Endodermal cell (in vitro differentiated cells): ENCODE data around the gene ARHGAP8. TPM values are rescaled to one million over a fixed set of nuclear protein-coding genes. Genes with fewer than 3 reads are reported as not detected.

Experiments used
- DNase-seq: peaks from one replicate; pipeline ENCODE4 v3.0.0-alpha.2; 2017
- H3K27ac ChIP-seq: 2 replicates; pipeline ENCODE4 v1.5.1; 2013; ENCODE audit warnings: mild to moderate bottlenecking, low read depth, low read length, moderate library complexity
- H3K27me3 ChIP-seq: 2 replicates; pipeline ENCODE4 v1.6.1; 2013; ENCODE audit warnings: mild to moderate bottlenecking, low read length, moderate library complexity; ENCODE audit not compliant: insufficient read depth, control insufficient read depth, poor library complexity, severe bottlenecking
- H3K36me3 ChIP-seq: 2 replicates; pipeline ENCODE4 v1.7.0; 2013; ENCODE audit warnings: mild to moderate bottlenecking, low read length, moderate library complexity; ENCODE audit not compliant: control insufficient read depth, insufficient read depth
- H3K4me1 ChIP-seq: one replicate; pipeline ENCODE4 v1.7.0; 2013; ENCODE audit warnings: low read length; ENCODE audit not compliant: control insufficient read depth, insufficient read depth
- H3K4me3 ChIP-seq: 2 replicates; pipeline ENCODE4 v1.5.1; 2013; ENCODE audit warnings: mild to moderate bottlenecking, low read length, moderate library complexity
- H3K9ac ChIP-seq: 2 replicates; pipeline ENCODE4 v1.6.1; 2013; ENCODE audit warnings: mild to moderate bottlenecking, low read length, moderate library complexity; ENCODE audit not compliant: poor library complexity, severe bottlenecking; ENCODE audit errors: extremely low read depth
- H3K9me3 ChIP-seq: 2 replicates; pipeline ENCODE4 v1.6.1; 2013; ENCODE audit warnings: mild to moderate bottlenecking, low read length, moderate library complexity; ENCODE audit not compliant: control insufficient read depth
- H3K27ac Mint-ChIP-seq: 2 replicates; pipeline ENCODE4 v1.8.0; 2020; ENCODE audit warnings: mixed read lengths
- H3K27me3 Mint-ChIP-seq: 2 replicates; pipeline ENCODE4 v1.8.0; 2021; ENCODE audit warnings: mild to moderate bottlenecking, mixed read lengths; ENCODE audit not compliant: insufficient read depth
- H3K36me3 Mint-ChIP-seq: 2 replicates; pipeline ENCODE4 v1.8.0; 2020; ENCODE audit warnings: low read depth, mixed read lengths
- H3K4me1 Mint-ChIP-seq: 2 replicates; pipeline ENCODE4 v1.8.0; 2020; ENCODE audit warnings: mixed read lengths
- H3K4me3 Mint-ChIP-seq: 2 replicates; pipeline ENCODE4 v1.8.0; 2020; ENCODE audit warnings: mild to moderate bottlenecking, moderate library complexity, mixed read lengths
- H3K9me3 Mint-ChIP-seq: 2 replicates; pipeline ENCODE4 v1.8.0; 2020; ENCODE audit warnings: mild to moderate bottlenecking, mixed read lengths
- CTCF ChIP-seq: fragments of 200-600 bp; sonication (generic); conservative IDR thresholded peaks from 2 replicates; pipeline ENCODE4 v1.5.0; 2021; ENCODE audit warnings: antibody characterized with exemption, mild to moderate bottlenecking
- WGBS, 2 experiments: methylation state at CpG; one replicate each; pipeline versions ENCODE4 v1.1.5 to v1.1.7; 2013; ENCODE audit warnings: missing lambda C conversion rate in 2 of 2, mixed read lengths in 1 of 2; ENCODE audit not compliant: insufficient coverage in 1 of 2, insufficient read length in 1 of 2; 5-methylcytosine and 5-hydroxymethylcytosine counted together
- total RNA-seq, 2 donors: library from RNA; stranded (reverse); fragmentation: NEBNext Ultra II Directional in 1 of 2; extraction: Animal tissue kit (Norgen Biotek cat#: 25700) in 1 of 2; gene quantifications; 2 replicates in 1 of 2; 3 replicates in 1 of 2; pipeline ENCODE4 v1.2.1, GENCODE V29; 2021

Gene ARHGAP8
- total RNA-seq, 2 donors from 2014 or later: 45.2 to 51.3 TPM

DNA sequence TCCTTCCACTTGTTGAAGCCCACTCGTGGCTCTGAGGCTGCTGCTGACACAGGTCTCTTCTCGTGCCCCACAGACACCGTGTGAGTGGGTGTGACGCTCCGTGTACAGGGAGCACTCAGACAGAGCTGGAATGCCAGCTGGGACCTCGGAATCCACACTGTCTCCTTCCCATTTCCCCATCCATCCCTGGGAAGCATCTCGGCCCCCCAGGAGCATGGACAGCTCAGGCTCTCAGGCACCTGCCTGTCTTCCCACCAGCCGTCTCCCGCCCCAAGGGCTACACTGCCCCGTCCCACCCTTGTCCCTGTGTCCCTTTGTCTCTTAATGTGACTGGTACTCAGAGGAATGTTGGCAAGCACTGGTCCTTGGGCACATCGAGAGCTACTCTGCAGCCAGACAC lies 63.8 kb downstream of the ARHGAP8 start:
- no peak overlapping the region for H3K9ac ChIP-seq
- H3K27me3 ChIP-seq: no peaks in the 10 kb centered on the region
- peaks cover 5% of the 10 kb centered on the region for H3K9me3 ChIP-seq
- peaks cover 17% of the 10 kb centered on the region for H3K9me3 Mint-ChIP-seq
- no peaks in the 10 kb centered on the region for H3K36me3 ChIP-seq
- H3K36me3 Mint-ChIP-seq: peaks cover 33% of the 10 kb centered on the region
- H3K27me3 Mint-ChIP-seq: no peaks in the 10 kb centered on the region
- 86% methylated on average over 9 to 11 of the region's 11 CpGs for WGBS, 2 experiments
- H3K4me3 ChIP-seq: no peak overlapping the region
- H3K4me1 ChIP-seq: no peaks in the 10 kb centered on the region
- no peaks in the 10 kb centered on the region for H3K4me1 Mint-ChIP-seq
- peak; percentile 38 for DNase-seq
- H3K27ac Mint-ChIP-seq: no peak overlapping the region
- H3K4me3 Mint-ChIP-seq: no peak overlapping the region
- H3K27ac ChIP-seq: no peak overlapping the region
- TF ChIP-seq CTCF: no peak

DNA sequence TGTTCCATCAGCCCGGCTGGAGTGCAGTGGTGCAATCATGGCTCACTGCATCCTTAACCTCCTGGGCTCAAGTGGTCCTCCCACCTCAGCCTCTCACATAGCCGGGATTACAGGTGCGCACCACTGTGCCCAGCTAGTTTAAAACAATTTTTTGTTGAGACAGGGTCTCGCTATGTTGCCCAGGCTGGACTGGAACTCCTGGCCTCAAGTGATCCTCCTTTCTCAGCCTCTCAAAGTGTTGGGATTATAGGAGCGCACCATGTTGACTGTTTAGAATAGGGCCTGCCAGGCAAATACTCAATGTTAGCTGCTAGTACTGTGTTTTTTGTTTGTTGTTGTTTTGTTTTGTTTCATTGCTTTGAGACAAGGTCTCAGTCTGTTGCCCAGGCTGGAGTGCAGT lies 66.4 kb downstream of the ARHGAP8 start:
- H3K9me3 Mint-ChIP-seq: no peaks in the 10 kb centered on the region
- Histone ChIP-seq H3K4me1 (no peaks in the 10 kb centered on the region), H3K9me3 (no peaks in the 10 kb centered on the region), H3K27ac (no peak overlapping the region), H3K27me3 (no peaks in the 10 kb centered on the region), H3K9ac (no peak overlapping the region), H3K4me3 (no peak overlapping the region), H3K36me3 (peaks cover 15% of the 10 kb centered on the region)
- peak; percentile 17 for DNase-seq
- peaks cover 23% of the 10 kb centered on the region for H3K36me3 Mint-ChIP-seq
- no peak for TF ChIP-seq CTCF
- H3K4me3 Mint-ChIP-seq: no peak overlapping the region
- 91 to 95% methylated on average over 4 to 5 of the region's 5 CpGs for WGBS, 2 experiments
- no peaks in the 10 kb centered on the region for H3K27me3 Mint-ChIP-seq
- no peaks in the 10 kb centered on the region for H3K4me1 Mint-ChIP-seq
- H3K27ac Mint-ChIP-seq: no peak overlapping the region

DNA sequence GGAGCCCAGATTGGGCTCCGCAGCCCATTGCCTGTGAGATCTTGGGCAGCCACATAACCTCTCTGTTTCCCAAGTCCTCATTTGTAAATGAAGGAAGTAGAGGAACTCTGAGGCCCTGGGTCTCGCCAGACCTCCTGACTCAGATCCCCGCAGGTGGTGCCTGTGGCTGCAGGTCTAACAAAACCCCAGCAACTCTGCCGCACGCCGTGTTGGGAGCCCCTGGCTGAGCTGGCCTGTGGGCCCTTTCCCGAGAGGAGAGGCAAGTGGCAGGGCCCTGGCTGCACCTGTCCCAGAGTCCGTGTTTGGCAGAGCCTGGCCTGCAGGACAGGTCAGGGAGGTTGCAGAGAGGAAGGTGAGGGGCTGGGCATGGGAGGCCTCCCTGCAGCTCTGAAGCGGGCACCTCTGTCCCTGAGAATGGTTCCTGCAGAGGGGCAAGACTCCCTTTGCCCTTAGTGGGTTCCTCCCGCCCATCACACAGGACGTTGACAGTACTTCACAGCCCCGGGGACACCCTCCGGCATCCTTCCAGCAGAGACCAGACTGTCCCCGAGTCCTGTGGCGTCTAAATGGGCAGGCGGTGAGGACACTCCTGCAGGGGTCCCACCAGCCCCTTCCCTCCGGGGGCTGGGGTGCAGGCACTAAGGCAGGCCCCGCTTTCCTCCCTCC lies 67.7 kb downstream of the ARHGAP8 start:
- H3K27me3 Mint-ChIP-seq: no peaks in the 10 kb centered on the region
- Histone ChIP-seq H3K9me3 (no peaks in the 10 kb centered on the region), H3K27me3 (no peaks in the 10 kb centered on the region), H3K27ac (no peak overlapping the region), H3K4me3 (no peak overlapping the region), H3K36me3 (peaks cover 15% of the 10 kb centered on the region), H3K9ac (no peak overlapping the region), H3K4me1 (no peaks in the 10 kb centered on the region)
- peaks cover 25% of the 10 kb centered on the region for H3K36me3 Mint-ChIP-seq
- no peaks in the 10 kb centered on the region for H3K9me3 Mint-ChIP-seq
- 79% methylated on average over 17 to 18 of the region's 18 CpGs for WGBS, 2 experiments
- no peaks in the 10 kb centered on the region for H3K4me1 Mint-ChIP-seq
- no peak overlapping the region for H3K27ac Mint-ChIP-seq
- peak; percentile 79 for DNase-seq
- no peak for TF ChIP-seq CTCF
- H3K4me3 Mint-ChIP-seq: no peak overlapping the region
